MM.1S (cell line): ENCODE measurements around the gene LBHD1.
A peak's percentile ranks its signal among the peaks of the same experiment; 100 is the strongest.

Experiments used
- DNase-seq: peaks from one replicate; pipeline ENCODE4 v3.0.0-alpha.2; 2015
- H2AFZ ChIP-seq: fragments of 300-600 bp; sonication (generic); 2 replicates; pipeline ENCODE4 v1.6.0; 2016; ENCODE audit warnings: antibody characterized with exemption, low read length
- H3F3A ChIP-seq: fragments of 300-600 bp; sonication (generic); 2 replicates; pipeline ENCODE4 v1.6.1; 2016; ENCODE audit warnings: mild to moderate bottlenecking, antibody characterized with exemption, low read length, moderate library complexity, mixed read lengths; ENCODE audit not compliant: insufficient read depth
- H3K27ac ChIP-seq: fragments of 300-600 bp; sonication (generic); 2 replicates; pipeline ENCODE4 v1.5.1; 2016; ENCODE audit warnings: mild to moderate bottlenecking, low read length
- H3K27me3 ChIP-seq: fragments of 300-600 bp; sonication (generic); replicated peaks from 2 replicates; pipeline ENCODE4 v1.6.0; 2016; ENCODE audit warnings: low read length; ENCODE audit not compliant: insufficient read depth
- H3K36me3 ChIP-seq: fragments of 300-600 bp; sonication (generic); replicated peaks from 2 replicates; pipeline ENCODE4 v1.6.1; 2016; ENCODE audit warnings: mild to moderate bottlenecking, low read length, mixed read lengths; ENCODE audit not compliant: insufficient read depth
- H3K4me1 ChIP-seq: fragments of 300-600 bp; sonication (generic); 2 replicates; pipeline ENCODE4 v1.6.1; 2016; ENCODE audit warnings: low read length, mixed read lengths
- H3K4me2 ChIP-seq: fragments of 300-600 bp; sonication (generic); 2 replicates; pipeline ENCODE4 v1.6.0; 2016; ENCODE audit warnings: low read depth, low read length
- H3K4me3 ChIP-seq: fragments of 300-600 bp; sonication (generic); 2 replicates; pipeline ENCODE4 v1.5.1; 2016; ENCODE audit warnings: low read length, mixed read lengths
- H3K79me2 ChIP-seq: fragments of 300-600 bp; sonication (generic); 2 replicates; pipeline ENCODE4 v1.6.1; 2016; ENCODE audit warnings: mixed run types, low read length, mixed read lengths
- H3K9ac ChIP-seq: fragments of 300-600 bp; sonication (generic); 2 replicates; pipeline ENCODE4 v1.6.1; 2016; ENCODE audit warnings: low read length, mixed read lengths
- H3K9me2 ChIP-seq: fragments of 300-600 bp; sonication (generic); replicated peaks from 2 replicates; pipeline ENCODE4 v1.6.1; 2016; ENCODE audit warnings: mild to moderate bottlenecking, low read length, mixed read lengths; ENCODE audit not compliant: insufficient read depth
- H3K9me3 ChIP-seq: fragments of 300-600 bp; sonication (generic); replicated peaks from 2 replicates; pipeline ENCODE4 v1.6.1; 2016; ENCODE audit warnings: mild to moderate bottlenecking, low read length, mixed read lengths; ENCODE audit not compliant: insufficient read depth
- H4K20me1 ChIP-seq: fragments of 300-600 bp; sonication (generic); 2 replicates; pipeline ENCODE4 v1.6.1; 2016; ENCODE audit warnings: mild to moderate bottlenecking, low read length, moderate library complexity, mixed read lengths; ENCODE audit not compliant: insufficient read depth
- EZH2 ChIP-seq: fragments of 300-600 bp; sonication (generic); optimal IDR thresholded peaks from 2 replicates; pipeline ENCODE3; 2017; ENCODE audit warnings: low read depth, mild to moderate bottlenecking, antibody characterized with exemption, low read length, mixed read lengths
- EZH2phosphoT487 ChIP-seq: fragments of 300-600 bp; sonication (generic); IDR thresholded peaks from 2 replicates; pipeline ENCODE4 v1.6.1; 2018; ENCODE audit warnings: antibody characterized with exemption, low read length
- TF ChIP-seq, protein P1 (sequence below): fragments of 300-600 bp; sonication (generic); IDR thresholded peaks from 2 replicates; pipeline ENCODE4 v1.5.1; 2016; ENCODE audit warnings: antibody characterized with exemption, low read length, mixed read lengths

LBHD1 gene

DNA sequence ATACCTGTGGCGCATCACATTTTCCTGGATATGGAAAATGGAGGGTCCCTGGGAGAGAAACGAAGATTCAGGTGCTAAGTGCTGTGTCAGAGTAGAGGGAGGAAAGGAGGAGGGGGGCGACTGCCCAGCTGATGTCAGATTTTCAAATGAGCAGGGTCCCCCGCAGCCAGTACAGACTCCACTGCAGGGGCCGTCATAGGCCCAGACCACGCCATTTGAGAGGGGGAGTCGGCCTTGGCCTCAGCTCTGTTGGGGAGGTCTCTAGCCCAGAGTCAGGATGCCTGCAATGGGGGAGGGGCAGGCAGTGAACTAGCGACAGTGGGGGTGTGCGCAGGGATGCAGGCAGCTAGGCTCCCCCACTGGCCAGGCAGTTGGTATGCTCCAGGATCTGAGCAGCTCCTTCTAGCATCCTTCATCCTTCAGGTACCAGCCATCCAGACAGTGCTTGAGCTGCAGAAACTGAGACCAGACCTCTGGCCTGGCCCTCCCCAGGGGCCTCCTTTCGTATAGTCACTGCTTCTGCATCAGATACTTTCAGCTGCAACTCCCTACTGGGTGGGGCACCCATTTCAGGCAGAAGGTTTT, 35.3 kb upstream of the LBHD1 start, which contains the start of the genes BSCL2 and GNG3:
BSCL2 (minus strand) TSS at position 148 of the 585 bp plus-strand sequence. CDS start 229 bp downstream, outside the sequence.
GNG3 (plus strand) TSS at position 400 of the 585 bp plus-strand sequence. CDS start 620 bp downstream, outside the sequence.
- Histone ChIP-seq H3K27me3 (no peaks in the 10 kb centered on the region), H4K20me1 (no peaks in the 10 kb centered on the region), H3K79me2 (peaks cover 30% of the 10 kb centered on the region), H3K9ac (peak within 1 kb of the TSS; percentile 93; the same call in 1 of the 2 replicates), H3K36me3 (no peaks in the 10 kb centered on the region), H2AFZ (peak within 1 kb of the TSS; percentile 87), H3K4me2 (peak within 1 kb of the TSS; percentile 96), H3K27ac (peak within 1 kb of the TSS; percentile 2; the same call in 1 of the 2 replicates), H3K4me3 (peak within 1 kb of the TSS; percentile 83), H3K4me1 (peaks cover 37% of the 10 kb centered on the region), H3F3A (peaks cover 42% of the 10 kb centered on the region), H3K9me3 (no peaks in the 10 kb centered on the region), H3K9me2 (no peaks in the 10 kb centered on the region)
- DNase-seq: no peak
- TF ChIP-seq EZH2 (no peak), EZH2phosphoT487 (no peak)
- TF ChIP-seq, protein P1, sequence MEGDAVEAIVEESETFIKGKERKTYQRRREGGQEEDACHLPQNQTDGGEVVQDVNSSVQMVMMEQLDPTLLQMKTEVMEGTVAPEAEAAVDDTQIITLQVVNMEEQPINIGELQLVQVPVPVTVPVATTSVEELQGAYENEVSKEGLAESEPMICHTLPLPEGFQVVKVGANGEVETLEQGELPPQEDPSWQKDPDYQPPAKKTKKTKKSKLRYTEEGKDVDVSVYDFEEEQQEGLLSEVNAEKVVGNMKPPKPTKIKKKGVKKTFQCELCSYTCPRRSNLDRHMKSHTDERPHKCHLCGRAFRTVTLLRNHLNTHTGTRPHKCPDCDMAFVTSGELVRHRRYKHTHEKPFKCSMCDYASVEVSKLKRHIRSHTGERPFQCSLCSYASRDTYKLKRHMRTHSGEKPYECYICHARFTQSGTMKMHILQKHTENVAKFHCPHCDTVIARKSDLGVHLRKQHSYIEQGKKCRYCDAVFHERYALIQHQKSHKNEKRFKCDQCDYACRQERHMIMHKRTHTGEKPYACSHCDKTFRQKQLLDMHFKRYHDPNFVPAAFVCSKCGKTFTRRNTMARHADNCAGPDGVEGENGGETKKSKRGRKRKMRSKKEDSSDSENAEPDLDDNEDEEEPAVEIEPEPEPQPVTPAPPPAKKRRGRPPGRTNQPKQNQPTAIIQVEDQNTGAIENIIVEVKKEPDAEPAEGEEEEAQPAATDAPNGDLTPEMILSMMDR: no peak

DNA sequence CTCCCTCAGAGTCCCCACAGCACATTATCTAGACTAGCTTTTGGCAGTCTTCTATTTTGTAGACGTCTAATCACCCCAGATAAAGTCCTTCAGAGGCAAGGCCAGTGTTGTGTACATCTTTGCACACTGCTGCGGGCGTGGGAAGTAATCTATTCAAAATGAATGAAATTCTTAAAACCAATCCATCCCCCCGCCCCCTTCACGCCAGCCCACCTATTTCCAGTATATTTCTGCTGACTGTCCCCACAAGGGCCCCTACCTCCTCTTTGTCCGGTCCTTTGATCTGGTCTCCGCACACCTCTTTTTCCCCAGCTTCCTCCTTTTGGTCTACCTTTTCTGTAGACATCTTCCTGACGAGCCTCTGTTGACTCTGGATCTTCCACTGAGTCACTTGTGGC, 34.8 kb upstream of the LBHD1 start:
- peaks cover 35% of the 10 kb centered on the region for H3K4me1 ChIP-seq
- peak overlapping the region; percentile 81; the same call in 1 of the 2 replicates for H3K4me2 ChIP-seq
- H2AFZ ChIP-seq: peak overlapping the region; percentile 87
- H3F3A ChIP-seq: peaks cover 40% of the 10 kb centered on the region
- no peak overlapping the region for H3K9ac ChIP-seq
- no peaks in the 10 kb centered on the region for H3K9me2 ChIP-seq
- no peak for DNase-seq
- peaks cover 26% of the 10 kb centered on the region for H3K79me2 ChIP-seq
- no peaks in the 10 kb centered on the region for H3K36me3 ChIP-seq
- H3K4me3 ChIP-seq: peak overlapping the region; percentile 83
- TF ChIP-seq EZH2: no peak
- no peak for TF ChIP-seq EZH2phosphoT487
- TF ChIP-seq, protein P1: no peak
- H4K20me1 ChIP-seq: no peaks in the 10 kb centered on the region
- peak overlapping the region; percentile 2; the same call in 1 of the 2 replicates for H3K27ac ChIP-seq
- no peaks in the 10 kb centered on the region for H3K27me3 ChIP-seq
- H3K9me3 ChIP-seq: no peaks in the 10 kb centered on the region

DNA sequence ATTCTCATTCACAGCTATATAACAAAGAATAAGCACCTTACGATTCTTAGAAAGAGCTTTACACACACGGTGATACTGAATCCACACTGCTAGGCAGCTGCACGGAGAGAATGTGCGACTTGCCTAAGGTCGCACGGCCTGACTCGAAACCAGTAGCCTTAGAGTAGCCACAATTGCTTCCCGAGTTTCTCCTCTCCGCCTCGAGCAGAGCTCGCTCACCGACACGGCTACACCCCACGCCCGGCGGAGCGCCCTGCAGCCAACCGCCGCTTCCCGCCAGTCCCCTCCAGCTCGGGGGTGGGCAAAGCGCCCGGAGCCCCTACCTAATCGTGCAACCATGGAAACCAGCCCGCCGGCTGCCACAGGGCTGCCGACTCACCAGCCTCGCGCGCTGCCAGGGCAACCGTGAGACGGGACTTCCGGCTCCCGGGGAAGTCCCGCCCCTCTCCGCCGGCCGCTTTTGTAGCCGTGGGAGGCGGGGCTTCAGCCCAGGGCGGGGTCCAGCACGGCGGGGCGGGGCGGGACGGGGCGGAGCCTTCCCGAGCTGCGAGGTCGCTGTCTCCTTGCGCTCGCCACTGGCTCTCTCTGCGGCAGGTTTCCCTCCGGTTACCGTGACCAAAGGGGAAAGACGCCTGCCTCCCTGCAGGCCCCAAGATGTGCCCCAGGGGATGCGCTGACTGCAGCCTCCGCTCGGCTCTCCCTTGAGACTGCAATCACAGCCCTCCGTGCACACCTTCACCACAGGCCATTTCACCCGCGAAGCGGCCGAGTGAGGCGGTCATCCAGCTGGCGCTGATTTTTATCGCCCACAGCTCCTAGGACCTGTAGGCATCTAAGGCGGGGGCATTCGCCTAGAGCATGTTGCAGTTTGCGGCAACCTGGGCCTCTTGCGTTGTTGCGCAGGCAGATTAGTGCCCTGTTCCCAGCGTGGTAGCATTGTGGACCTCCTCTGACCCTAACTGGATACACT, 34.1 kb upstream of the LBHD1 start:
- H3K36me3 ChIP-seq: no peaks in the 10 kb centered on the region
- peak overlapping the region; percentile 71 for H3K9ac ChIP-seq
- no peaks in the 10 kb centered on the region for H3K9me2 ChIP-seq
- no peaks in the 10 kb centered on the region for H3K9me3 ChIP-seq
- H4K20me1 ChIP-seq: no peaks in the 10 kb centered on the region
- peak overlapping the region; percentile 83 for H3K4me3 ChIP-seq
- peaks cover 19% of the 10 kb centered on the region for H3K79me2 ChIP-seq
- peaks cover 35% of the 10 kb centered on the region for H3K4me1 ChIP-seq
- peak overlapping the region; percentile 87 for H2AFZ ChIP-seq
- TF ChIP-seq EZH2phosphoT487: no peak
- TF ChIP-seq EZH2: no peak
- TF ChIP-seq, protein P1: no peak
- peak overlapping the region; percentile 73 for H3K27ac ChIP-seq
- no peaks in the 10 kb centered on the region for H3K27me3 ChIP-seq
- peak overlapping the region; percentile 93 for H3K4me2 ChIP-seq
- H3F3A ChIP-seq: peaks cover 37% of the 10 kb centered on the region
- DNase-seq: peak; percentile 92
